Measurements from ENCODE around the gene THSD7B.

THSD7B gene

GRCh38 chr2:137156221-137156844 lies 391.0 kb downstream of the THSD7B start:
- FAIRE-seq = no peak

GRCh38 chr2:137157851-137158250 lies 392.5 kb downstream of the THSD7B start:
- no peak for FAIRE-seq

DNA sequence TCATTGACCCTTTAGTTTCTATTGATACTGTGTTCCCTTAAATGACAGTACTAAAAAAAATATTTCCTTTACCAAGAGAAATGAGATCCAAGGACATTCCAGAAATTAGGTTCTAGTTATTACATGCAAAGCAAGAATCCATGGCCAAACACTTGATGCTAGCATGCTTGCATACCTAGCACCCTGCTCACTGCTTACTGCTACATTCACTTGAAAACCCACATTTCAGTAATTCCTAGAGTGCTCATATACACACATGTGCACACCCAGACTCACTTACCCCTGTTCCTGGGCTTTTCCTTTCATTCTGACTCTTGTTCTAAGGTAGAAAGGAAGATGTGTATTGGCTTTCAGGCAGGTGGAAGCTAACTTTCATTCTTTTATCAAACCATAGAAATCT lies 395.9 kb downstream of the THSD7B start:
- FAIRE-seq = no peak

DNA sequence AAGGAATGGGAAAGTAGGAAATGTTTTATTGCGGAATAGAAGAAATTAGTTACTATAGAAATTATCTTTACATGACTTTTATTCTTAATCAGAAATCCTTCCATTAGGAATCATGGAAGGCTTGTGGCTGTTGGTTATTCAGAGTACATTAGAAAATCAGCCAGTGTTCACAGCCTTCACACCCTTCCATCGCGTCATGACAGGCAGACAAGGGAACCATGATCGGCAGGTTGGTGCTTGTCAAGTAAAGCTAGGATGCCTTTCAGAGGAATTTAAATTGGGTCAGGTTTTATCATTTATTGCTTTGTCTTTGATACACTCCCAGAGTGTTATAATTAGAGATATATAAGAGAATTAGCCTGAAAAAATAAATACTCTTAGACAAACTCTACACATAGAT lies 400.6 kb downstream of the THSD7B start:
- no peak for FAIRE-seq

DNA sequence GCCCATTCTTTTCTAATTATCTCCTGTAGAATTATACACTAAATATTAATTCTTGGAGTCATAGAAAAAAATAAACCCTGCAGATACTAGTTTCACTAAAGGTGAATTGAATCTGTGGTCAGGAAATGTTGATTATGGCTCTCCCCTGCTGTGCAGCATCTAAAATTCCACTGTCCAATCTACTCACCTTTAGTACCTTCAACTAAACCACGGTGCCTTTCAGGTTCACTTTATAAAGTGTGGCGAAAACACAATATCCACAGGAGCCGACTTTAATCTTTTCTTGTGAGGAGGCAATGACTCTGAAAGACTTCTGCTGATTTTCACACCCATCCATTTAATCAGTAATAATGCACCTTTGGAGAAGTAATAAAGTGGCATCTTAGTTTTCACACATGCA lies 402.3 kb downstream of the THSD7B start:
- no peak for FAIRE-seq

- no peak for FAIRE-seq
Measured at GRCh38 chr2:137168552-137168951, 403.2 kb downstream of the THSD7B start.

DNA sequence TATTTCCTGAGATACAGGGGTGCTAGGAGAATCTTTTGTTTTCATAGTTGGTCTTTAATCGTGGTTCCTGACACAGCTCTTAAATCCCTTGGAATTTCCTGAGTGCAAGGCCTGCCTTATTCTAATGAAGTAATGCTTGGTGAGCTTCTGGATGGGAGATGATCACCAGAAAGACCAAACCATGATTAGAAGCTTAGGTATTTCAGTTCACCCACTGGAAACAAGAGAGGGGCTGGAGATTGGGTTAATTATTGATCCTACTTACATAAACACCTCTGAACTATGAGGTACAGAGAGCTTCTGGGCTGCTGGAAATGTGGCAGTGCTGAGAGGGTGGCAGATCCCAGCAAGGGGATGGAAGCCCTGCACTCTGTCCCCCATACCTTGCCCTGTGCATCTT lies 406.8 kb downstream of the THSD7B start:
- FAIRE-seq = no peak

DNA sequence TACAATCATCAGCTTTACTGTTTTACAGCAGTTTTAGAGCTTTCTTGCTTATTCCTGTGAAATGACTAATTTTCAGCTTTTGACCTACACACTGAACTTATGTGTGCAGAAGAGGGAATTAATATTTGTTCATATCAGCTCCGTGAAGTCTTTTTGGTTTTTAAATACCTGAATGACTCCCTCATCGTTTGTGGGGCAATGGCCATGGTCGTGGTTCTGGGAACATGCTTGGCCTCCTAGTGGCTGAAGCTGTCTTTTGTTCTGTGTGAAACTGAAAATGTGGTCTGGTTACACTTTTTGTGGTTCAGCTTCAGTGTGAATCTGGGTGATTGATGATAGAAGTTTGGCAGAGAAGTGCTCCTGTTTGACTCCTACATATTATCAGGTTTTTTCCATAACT lies 408.1 kb downstream of the THSD7B start:
- FAIRE-seq = no peak

DNA sequence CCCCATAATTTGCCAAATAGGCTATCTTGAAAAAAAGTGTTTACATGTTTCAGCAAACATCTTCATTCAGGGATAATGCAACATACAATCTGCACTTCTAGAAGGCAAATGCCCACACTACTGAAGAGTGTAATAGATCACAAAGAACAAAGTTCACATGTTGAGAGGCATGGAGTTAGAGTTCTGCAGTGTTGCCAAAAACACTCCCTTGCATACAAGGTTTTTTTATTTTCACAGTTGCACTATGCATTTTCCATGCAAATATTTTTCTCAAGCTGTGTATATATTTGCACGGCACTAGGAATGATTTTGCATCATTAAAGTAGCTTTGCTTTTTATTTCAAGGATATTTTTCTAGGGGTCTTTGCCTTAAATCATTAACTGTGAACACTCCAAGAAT lies 409.9 kb downstream of the THSD7B start:
- FAIRE-seq = no peak

DNA sequence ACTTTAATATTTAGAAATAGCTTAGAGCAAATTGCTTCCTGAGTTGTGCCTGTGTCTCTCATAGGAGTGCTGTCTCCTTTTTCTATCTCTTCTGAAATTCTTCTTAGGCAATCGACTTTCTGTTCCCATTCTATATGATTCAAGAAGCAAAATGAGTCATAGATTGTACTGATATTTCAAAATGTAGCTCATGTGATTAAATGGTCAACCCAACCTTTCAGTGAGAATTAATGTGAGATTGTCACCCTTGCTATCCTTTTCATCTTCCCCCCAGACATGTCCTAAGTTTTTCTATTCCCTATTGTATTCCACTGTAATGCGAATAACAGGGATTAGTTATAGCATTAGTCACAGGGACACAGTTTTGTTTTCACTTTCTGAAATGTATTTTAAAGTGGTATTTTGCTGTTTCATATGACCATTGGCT lies 413.6 kb downstream of the THSD7B start:
- FAIRE-seq = no peak

DNA sequence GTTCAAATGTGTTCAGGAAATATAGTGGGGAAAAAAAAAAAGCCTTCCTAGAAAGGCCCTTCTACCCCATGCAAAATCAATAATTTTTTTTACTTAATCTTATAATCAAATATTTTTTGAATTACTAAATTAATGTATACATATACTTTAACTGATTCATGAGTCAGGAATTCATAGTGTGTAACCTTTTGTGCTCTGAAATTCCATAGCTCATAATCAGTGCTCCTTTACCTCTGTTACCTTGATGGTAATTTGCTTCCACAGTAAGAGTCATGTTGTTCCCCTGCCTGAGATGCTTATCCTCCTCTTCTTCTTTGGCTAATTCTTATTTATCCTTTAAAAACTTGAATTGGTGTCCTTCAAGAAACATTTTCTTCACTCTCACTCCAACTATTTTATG lies 414.2 kb downstream of the THSD7B start:
- no peak for FAIRE-seq

DNA sequence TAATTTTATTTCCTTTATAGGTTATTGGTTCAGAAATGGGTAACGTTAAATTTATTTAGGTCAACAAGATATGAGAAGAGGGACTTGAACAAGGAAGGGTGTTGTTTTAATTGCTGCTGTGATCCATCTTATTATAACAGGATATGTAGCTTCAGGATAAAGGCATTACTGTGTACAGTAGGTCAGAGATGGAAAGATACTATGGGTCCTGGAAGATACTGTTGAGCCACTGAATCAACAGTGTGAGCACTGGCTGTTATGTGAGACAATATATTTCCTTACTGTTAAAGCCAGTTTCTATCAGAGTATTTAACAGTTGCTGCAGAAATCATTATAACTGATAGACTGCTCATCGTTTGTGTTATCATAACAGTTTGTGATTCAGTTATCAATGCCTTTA lies 414.7 kb downstream of the THSD7B start:
- FAIRE-seq = no peak

- FAIRE-seq = no peak
Measured at GRCh38 chr2:137181370-137181769, 416.0 kb downstream of the THSD7B start.

GRCh38 chr2:137182071-137182470 lies 416.7 kb downstream of the THSD7B start:
- no peak for FAIRE-seq

DNA sequence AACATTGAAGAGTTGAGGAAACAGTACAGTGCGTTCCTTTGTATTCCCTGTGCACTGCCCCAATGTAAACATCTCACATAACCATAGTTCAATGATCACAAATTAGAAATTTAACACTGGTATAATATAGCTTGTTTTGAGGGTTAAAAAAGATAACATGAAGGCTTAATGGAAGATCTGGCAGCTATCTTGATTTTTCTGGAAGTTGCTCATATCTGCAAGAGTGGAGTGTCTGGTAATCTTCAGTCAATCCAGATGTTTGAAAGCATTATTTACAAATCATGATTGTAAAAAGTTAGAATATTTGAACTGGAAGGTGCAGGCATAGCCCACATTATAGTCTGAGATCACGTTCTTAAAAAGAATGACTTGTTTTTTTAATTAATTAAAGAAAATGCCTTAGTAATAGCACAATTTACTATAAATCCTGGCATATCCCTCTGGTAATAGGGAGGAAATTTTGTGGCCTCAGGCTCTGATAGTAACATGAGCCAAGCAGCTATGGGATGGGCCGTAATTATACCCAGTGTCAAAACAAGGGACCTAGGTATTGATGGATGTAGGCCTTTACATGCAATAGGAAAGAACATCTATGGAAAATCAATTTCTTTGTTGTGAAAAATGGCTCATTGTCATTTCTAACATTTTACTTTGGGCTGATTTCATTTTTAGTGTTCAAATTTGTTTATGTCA lies 418.0 kb downstream of the THSD7B start:
- FAIRE-seq = no peak

DNA sequence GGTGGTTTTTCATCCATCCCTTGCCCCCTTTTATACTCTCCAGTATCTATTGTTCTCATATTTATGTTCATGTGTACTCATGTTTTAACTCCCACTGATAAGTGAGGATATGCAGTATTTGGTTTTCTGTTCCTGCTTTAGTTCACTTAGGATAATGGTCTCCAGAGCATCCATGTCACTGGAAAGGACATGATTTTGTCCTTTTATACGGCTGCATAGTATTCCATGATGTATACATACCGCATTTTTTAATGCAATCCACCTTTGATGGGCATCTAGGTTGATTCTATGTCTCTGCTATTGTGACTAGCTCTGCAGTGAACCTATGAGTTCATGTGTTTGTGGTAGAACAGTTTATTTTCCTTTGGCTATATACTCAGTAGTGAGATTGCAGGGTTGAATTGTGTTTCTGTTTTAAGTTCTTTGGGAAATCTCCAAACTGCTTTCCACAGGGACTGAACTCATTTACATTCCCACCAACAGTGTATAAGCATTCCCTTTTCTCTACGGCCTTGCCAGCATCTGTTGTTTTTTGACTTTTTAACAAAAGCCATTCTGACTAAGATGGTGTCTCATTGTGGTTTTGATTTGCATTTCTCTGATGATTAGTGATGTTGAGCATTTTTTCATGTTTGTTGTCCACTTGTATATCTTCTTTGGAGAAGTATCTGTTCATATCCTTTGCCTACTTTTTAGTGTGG lies 420.2 kb downstream of the THSD7B start:
- no peak for FAIRE-seq

GRCh38 chr2:137187216-137187615 lies 421.9 kb downstream of the THSD7B start:
- FAIRE-seq = no peak

GRCh38 chr2:137190411-137191195 lies 425.3 kb downstream of the THSD7B start:
- no peak for FAIRE-seq

GRCh38 chr2:137192366-137193310 lies 427.3 kb downstream of the THSD7B start:
- no peak for FAIRE-seq

DNA sequence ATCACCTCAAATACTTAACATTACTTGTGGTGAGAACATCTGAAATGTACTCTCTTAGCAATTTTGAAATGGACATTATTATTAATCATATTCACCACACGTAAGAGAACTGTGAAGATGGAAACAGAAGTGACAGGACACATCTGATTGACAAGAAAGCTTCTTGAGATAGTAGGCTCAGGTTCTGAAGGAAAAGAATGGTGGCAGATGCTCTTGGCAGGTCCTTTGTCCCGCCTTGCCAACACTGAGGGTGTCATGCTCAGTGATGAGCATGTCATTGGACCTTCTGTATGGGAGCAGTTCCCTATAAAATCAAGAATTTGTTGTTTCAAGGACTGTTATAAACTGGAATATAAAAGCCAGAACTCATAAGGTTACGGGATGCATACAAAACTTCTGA lies 428.1 kb downstream of the THSD7B start:
- no peak for FAIRE-seq

- no peak for FAIRE-seq
Measured at GRCh38 chr2:137194111-137194510, 428.8 kb downstream of the THSD7B start.

DNA sequence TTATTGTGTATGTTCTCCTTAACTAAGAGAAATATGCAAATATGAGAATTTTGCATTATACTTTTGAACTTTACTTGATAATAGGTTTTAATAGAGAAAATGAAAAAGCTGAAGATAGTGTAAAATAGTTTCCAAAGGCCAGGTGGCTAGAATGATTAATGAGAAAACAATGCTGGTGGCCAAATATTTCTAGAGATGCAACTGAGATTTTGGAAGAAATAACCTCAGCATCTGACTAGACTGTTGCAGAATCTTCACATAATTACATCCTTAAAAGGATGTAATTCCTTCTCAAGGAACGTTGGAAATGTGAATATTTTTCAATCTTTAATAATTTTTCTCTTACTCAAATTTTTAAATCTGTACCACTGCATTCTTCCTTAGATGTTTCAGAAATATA lies 434.4 kb downstream of the THSD7B start:
- FAIRE-seq = no peak
